Measurements from ENCODE around the gene DHRS3. TPM values are rescaled to one million over a fixed set of nuclear protein-coding genes. Genes with fewer than 3 reads are reported as not detected.
A peak's percentile ranks its signal among the peaks of the same experiment; 100 is the strongest.

Gene DHRS3
- total and polyA plus RNA-seq, 2 of the 13 experiments (the other 11 are each of a cell fraction or from before 2014, with no cell fraction given), result 48.5 to 90.5 TPM

DNA sequence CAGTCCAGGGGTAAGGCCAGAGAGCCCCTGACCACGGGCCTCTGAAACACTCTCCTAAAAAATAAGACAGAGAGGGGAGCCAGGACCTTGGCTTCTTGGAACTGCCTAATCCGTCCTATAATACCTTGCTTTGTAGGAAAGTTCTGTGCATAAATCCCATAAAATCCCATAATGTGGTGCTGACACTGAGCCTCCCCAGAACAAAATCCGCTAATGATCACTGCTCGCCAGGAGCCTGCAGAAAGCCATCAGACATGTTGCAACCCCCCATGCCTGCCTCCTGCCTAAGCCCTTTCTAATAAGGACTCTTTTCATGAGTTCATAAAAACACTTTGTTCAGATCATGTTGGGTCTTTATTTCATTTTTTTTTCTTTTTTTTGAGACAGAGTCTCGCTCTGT, 9.3 kb upstream of the DHRS3 start:
- DNase-seq (ENCODE audit: low spot score) (no peak), FAIRE-seq (no peak), ATAC-seq (no peak)
- Histone ChIP-seq H2AFZ (ENCODE audit: low read length) (no peak overlapping the region), H3K36me3 (replicated peaks in 1 of 2; ENCODE audit: control insufficient read depth in 1 of 2, insufficient read depth in 2 of 2, low read length in 2 of 2) (no peaks in the 10 kb centered on the region), H3K4me3 (replicated peaks in 1 of 3; ENCODE audit: insufficient read depth in 1 of 3, low read depth in 2 of 3, low read length in 3 of 3) (no peak overlapping the region), H3K27me3 (ENCODE audit: control insufficient read depth in 1 of 2, insufficient read depth in 2 of 2, low read length in 2 of 2) (peaks cover 0 to 5% of the 10 kb centered on the region in 2 experiments; a peak in 2 of 5 replicates), H4K20me1 (ENCODE audit: insufficient read depth, low read length) (no peaks in the 10 kb centered on the region), H3K9me3 (ENCODE audit: low read length) (no peaks in the 10 kb centered on the region), H3K4me2 (ENCODE audit: low read depth, low read length) (peak overlapping the region; percentile 45; the same call in 1 of the 2 replicates), H3K79me2 (ENCODE audit: insufficient read depth, low read length) (no peaks in the 10 kb centered on the region), H3K9ac (ENCODE audit: insufficient read depth, low read depth, low read length) (no peak overlapping the region), H3K27ac (ENCODE audit: extremely low read length, insufficient read depth, low read length) (no peak overlapping the region), H3K4me1 (ENCODE audit: insufficient read depth, low read length) (peaks cover 12% of the 10 kb centered on the region)
- in situ Hi-C loops (cut with HindIII; ENCODE audit: extremely low pct_ligation_motif_present, low pct_unique_long_range_greater_than_20kb) (loop anchor here (10.0 kb wide), 1 partner anchor 312 kb away; no protein-coding TSS in a partner anchor), intact Hi-C loops (cut with micrococcal nuclease; ENCODE audit: unreplicated experiment) (no loop called here)
- CTCF ChIA-PET (ENCODE audit: low intra/inter-chr PET ratio, low total read pairs), result no interaction called here
- TF ChIP-seq, protein P1, sequence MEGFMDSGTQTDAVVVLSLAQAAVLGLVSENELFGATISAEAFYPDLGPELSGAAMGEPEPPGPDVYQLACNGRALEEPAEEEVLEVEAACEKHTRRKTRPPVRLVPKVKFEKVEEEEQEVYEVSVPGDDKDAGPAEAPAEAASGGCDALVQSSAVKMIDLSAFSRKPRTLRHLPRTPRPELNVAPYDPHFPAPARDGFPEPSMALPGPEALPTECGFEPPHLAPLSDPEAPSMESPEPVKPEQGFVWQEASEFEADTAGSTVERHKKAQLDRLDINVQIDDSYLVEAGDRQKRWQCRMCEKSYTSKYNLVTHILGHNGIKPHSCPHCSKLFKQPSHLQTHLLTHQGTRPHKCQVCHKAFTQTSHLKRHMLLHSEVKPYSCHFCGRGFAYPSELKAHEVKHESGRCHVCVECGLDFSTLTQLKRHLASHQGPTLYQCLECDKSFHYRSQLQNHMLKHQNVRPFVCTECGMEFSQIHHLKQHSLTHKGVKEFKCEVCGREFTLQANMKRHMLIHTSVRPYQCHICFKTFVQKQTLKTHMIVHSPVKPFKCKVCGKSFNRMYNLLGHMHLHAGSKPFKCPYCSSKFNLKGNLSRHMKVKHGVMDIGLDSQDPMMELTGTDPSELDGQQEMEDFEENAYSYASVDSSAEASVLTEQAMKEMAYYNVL (CRISPR knock-in tag; IDR thresholded peaks at IDR 0.05; ENCODE audit: borderline replicate concordance), result no peak
- TF ChIP-seq ZNF878 (CRISPR knock-in tag; IDR thresholded peaks at IDR 0.05) (no peak), SP140L (CRISPR knock-in tag; IDR thresholded peaks at IDR 0.05; ENCODE audit: borderline replicate concordance) (no peak), CHD2 (IDR thresholded peaks at IDR 0.05; ENCODE audit: low read depth, low read length) (no peak), MEIS1 (CRISPR knock-in tag; IDR thresholded peaks at IDR 0.05; ENCODE audit: borderline replicate concordance) (no peak), ZNF251 (CRISPR knock-in tag; IDR thresholded peaks at IDR 0.05) (no peak), RAD21 (CRISPR knock-in tag; IDR thresholded peaks at IDR 0.05) (no peak)
- TF ChIP-seq, protein P2, sequence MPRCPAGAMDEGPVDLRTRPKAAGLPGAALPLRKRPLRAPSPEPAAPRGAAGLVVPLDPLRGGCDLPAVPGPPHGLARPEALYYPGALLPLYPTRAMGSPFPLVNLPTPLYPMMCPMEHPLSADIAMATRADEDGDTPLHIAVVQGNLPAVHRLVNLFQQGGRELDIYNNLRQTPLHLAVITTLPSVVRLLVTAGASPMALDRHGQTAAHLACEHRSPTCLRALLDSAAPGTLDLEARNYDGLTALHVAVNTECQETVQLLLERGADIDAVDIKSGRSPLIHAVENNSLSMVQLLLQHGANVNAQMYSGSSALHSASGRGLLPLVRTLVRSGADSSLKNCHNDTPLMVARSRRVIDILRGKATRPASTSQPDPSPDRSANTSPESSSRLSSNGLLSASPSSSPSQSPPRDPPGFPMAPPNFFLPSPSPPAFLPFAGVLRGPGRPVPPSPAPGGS (CRISPR knock-in tag; IDR thresholded peaks at IDR 0.05), result no peak
- TF ChIP-seq, protein P3, sequence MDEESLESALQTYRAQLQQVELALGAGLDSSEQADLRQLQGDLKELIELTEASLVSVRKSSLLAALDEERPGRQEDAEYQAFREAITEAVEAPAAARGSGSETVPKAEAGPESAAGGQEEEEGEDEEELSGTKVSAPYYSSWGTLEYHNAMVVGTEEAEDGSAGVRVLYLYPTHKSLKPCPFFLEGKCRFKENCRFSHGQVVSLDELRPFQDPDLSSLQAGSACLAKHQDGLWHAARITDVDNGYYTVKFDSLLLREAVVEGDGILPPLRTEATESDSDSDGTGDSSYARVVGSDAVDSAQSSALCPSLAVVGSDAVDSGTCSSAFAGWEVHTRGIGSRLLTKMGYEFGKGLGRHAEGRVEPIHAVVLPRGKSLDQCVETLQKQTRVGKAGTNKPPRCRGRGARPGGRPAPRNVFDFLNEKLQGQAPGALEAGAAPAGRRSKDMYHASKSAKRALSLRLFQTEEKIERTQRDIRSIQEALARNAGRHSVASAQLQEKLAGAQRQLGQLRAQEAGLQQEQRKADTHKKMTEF (CRISPR knock-in tag; IDR thresholded peaks at IDR 0.05), result no peak
- TF ChIP-seq, protein P4, sequence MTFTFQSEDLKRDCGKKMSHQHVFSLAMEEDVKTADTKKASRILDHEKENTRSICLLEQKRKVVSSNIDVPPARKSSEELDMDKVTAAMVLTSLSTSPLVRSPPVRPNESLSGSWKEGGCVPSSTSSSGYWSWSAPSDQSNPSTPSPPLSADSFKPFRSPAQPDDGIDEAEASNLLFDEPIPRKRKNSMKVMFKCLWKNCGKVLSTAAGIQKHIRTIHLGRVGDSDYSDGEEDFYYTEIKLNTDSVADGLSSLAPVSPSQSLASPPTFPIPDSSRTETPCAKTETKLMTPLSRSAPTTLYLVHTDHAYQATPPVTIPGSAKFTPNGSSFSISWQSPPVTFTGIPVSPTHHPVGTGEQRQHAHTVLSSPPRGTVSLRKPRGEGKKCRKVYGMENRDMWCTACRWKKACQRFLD (CRISPR knock-in tag; IDR thresholded peaks at IDR 0.05; ENCODE audit: borderline replicate concordance), result no peak
- no TSS peak for BruUV-seq (replicated peaks)
- WGBS (ENCODE audit: low lambda C conversion rate), result 35% methylated on average over 5 of the region's 5 CpGs
- POLR2A ChIA-PET, result interaction anchor here (1.5 kb wide), 1 partner anchor 11 kb away, joined by 5 read pairs; no protein-coding TSS in a partner anchor
